ENCODE measurements around the gene MAPKAPK2.

The MAPKAPK2 gene

GRCh38 chr1:206699626-206700025 lies 14.9 kb downstream of the MAPKAPK2 start:
- Mint-ChIP-seq H3K27me3 (no peaks in the 10 kb centered on the region), H3K4me3 (no peak overlapping the region), H3K9me3 (no peaks in the 10 kb centered on the region), H3K4me1 (ENCODE audit: low read depth) (peaks cover 83% of the 10 kb centered on the region), H3K36me3 (ENCODE audit: low read depth) (peaks cover 44% of the 10 kb centered on the region), H3K27ac (no peak overlapping the region)

DNA sequence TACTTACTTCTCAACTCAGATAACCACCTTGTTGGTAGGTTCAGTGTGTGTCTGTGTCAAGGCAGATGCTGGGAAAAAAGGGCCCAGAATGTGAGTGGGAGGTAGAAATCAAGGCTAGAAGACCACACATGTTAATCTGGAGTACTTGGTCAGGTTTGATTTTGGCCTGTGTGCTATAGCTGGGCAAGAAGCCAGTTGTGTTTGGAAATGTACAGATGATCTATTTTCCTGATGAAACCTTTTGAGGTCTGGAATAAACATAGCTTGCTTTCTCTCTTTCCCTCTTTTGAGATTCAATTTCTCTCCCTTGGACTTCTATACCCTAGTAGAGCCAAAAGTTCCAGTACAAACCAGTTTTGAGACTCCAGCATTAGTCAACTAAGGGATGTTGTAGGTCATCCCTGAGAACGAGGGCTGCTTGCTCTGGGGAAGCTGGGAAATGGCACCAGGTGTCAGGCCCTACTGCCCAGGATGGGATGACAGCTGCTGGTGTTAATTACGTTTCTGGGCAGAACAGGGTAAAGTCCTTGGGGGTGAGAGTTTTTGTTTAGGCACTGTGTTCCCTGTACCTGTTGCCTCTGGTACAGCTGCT lies 15.8 kb downstream of the MAPKAPK2 start:
- Mint-ChIP-seq H3K4me1 (ENCODE audit: low read depth) (peaks cover 85% of the 10 kb centered on the region), H3K4me3 (no peak overlapping the region), H3K36me3 (ENCODE audit: low read depth) (peaks cover 38% of the 10 kb centered on the region)

DNA sequence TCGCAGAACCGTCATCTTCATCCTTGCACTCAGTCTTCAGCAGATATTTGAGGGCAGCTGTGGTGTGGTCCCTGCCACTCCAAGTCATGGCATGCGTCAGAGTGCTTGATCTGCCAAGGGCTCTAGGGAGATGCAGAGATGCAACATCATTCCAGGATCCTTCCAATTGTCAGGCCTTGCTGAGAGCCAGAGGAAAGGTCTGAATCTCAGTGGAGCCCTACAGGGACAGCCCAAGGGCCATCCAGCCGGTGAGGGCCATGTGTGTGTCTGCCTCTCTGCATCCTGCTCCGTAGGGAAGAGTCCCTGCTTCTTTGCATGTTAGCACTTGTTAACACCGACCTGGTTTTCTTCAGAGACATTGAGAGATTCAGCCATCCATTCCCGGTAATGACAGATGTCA lies 17.6 kb downstream of the MAPKAPK2 start:
- Mint-ChIP-seq H3K27ac (no peak overlapping the region), H3K4me1 (ENCODE audit: low read depth) (peaks cover 86% of the 10 kb centered on the region)

More for the DNA sequence above, 15.8 kb downstream of the MAPKAPK2 start:
- Mint-ChIP-seq H3K27me3 (no peaks in the 10 kb centered on the region), H3K9me3 (no peaks in the 10 kb centered on the region), H3K27ac (no peak overlapping the region)

DNA sequence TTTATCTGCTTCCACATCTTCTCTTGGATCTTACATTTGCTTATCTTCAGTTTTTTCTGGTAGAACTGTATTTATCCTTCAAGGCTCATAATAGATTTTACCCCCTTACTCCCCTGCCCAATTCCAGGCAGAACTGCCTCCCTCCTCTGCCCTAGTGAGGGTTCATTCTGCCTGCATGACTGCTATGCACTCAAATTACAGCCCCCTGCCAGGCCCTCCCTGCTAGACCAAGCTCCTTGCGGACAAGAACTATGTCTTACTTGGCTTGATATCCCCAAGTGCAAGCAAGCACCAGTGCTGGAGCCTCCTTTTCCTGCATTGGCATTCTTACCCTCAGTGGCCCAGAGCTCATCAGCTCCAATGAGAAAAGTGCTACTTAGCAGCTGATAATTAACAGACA lies 18.1 kb downstream of the MAPKAPK2 start:
- H3K27ac Mint-ChIP-seq = peak overlapping the region; percentile 42
- H3K4me1 Mint-ChIP-seq (ENCODE audit: low read depth) = peaks cover 86% of the 10 kb centered on the region
- H3K27me3 Mint-ChIP-seq = no peaks in the 10 kb centered on the region
- peaks cover 19% of the 10 kb centered on the region for H3K36me3 Mint-ChIP-seq (ENCODE audit: low read depth)
- no peak overlapping the region for H3K4me3 Mint-ChIP-seq
- H3K9me3 Mint-ChIP-seq = no peaks in the 10 kb centered on the region

More for the DNA sequence above, 17.6 kb downstream of the MAPKAPK2 start:
- peaks cover 24% of the 10 kb centered on the region for H3K36me3 Mint-ChIP-seq (ENCODE audit: low read depth)
- H3K4me3 Mint-ChIP-seq = no peak overlapping the region
- no peaks in the 10 kb centered on the region for H3K9me3 Mint-ChIP-seq
- no peaks in the 10 kb centered on the region for H3K27me3 Mint-ChIP-seq

GRCh38 chr1:206703661-206704060 lies 19.0 kb downstream of the MAPKAPK2 start:
- Mint-ChIP-seq H3K4me3 (peak overlapping the region; percentile 62), H3K4me1 (ENCODE audit: low read depth) (peaks cover 87% of the 10 kb centered on the region), H3K9me3 (no peaks in the 10 kb centered on the region), H3K27ac (peak overlapping the region; percentile 76), H3K27me3 (no peaks in the 10 kb centered on the region), H3K36me3 (ENCODE audit: low read depth) (peaks cover 13% of the 10 kb centered on the region)

- no peaks in the 10 kb centered on the region for H3K9me3 Mint-ChIP-seq
- peaks cover 15% of the 10 kb centered on the region for H3K36me3 Mint-ChIP-seq (ENCODE audit: low read depth)
- H3K27me3 Mint-ChIP-seq = no peaks in the 10 kb centered on the region
- peak overlapping the region; percentile 62 for H3K4me3 Mint-ChIP-seq
- H3K27ac Mint-ChIP-seq = peak overlapping the region; percentile 76
- peaks cover 87% of the 10 kb centered on the region for H3K4me1 Mint-ChIP-seq (ENCODE audit: low read depth)
Observed at GRCh38 chr1:206704226-206704625, 19.5 kb downstream of the MAPKAPK2 start.

DNA sequence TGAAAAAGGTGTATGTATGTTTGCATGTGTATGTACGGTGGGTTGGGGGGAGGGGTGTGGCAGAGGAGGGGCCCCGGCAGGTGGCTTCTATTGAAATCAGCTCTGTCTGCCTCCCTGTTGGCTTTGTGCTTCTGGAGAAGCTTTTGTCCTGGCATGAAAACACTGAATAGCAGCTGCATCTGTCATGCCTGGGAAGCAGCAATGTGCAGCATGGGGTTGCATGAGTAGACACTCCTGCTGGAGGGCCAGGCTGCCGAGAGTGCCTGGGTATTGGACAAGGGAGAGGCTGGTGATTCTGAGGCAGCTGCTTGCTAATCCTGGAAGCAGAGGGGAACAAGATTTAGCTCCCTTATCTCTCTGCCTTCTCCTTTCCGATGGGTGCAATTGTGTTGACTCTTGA lies 20.5 kb downstream of the MAPKAPK2 start:
- Mint-ChIP-seq H3K36me3 (ENCODE audit: low read depth) (peaks cover 17% of the 10 kb centered on the region), H3K9me3 (no peaks in the 10 kb centered on the region), H3K27ac (peak overlapping the region; percentile 79), H3K4me1 (ENCODE audit: low read depth) (peaks cover 87% of the 10 kb centered on the region), H3K27me3 (no peaks in the 10 kb centered on the region), H3K4me3 (peak overlapping the region; percentile 48)

- H3K27ac Mint-ChIP-seq = peak overlapping the region; percentile 79
- no peaks in the 10 kb centered on the region for H3K9me3 Mint-ChIP-seq
- H3K4me3 Mint-ChIP-seq = peak overlapping the region; percentile 48
- peaks cover 93% of the 10 kb centered on the region for H3K4me1 Mint-ChIP-seq (ENCODE audit: low read depth)
- H3K36me3 Mint-ChIP-seq (ENCODE audit: low read depth) = peaks cover 22% of the 10 kb centered on the region
- H3K27me3 Mint-ChIP-seq = no peaks in the 10 kb centered on the region
Observed at GRCh38 chr1:206705726-206706297, 21.1 kb downstream of the MAPKAPK2 start.

DNA sequence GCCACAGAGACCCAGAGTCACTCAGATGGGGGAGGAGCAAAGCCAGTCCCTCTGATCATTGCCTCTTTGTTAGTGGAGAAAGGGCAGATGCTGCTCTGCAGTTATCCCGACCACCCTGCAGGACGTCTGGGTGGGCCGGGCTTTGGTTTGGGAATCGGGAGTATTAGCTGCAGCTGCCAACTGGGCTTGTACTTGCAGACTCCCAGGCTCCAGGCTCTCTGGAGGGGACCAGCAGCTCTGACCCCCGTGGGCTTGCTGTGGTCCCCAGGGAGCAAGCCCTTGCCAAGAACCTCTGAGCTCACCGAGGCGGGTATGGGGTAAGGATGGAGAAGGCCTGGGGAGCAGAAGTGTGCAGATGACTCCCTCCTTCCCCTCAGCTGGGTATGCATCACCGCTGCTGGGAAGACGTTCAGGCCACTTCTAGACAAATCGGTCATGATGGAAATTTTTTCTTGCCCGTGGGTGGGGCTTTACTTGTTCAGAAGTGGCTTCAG lies 21.6 kb downstream of the MAPKAPK2 start:
- H3K27me3 Mint-ChIP-seq = no peaks in the 10 kb centered on the region
- peaks cover 92% of the 10 kb centered on the region for H3K4me1 Mint-ChIP-seq (ENCODE audit: low read depth)
- H3K36me3 Mint-ChIP-seq (ENCODE audit: low read depth) = peaks cover 24% of the 10 kb centered on the region
- peak overlapping the region; percentile 81 for H3K27ac Mint-ChIP-seq
- H3K9me3 Mint-ChIP-seq = no peaks in the 10 kb centered on the region
- no peak overlapping the region for H3K4me3 Mint-ChIP-seq

DNA sequence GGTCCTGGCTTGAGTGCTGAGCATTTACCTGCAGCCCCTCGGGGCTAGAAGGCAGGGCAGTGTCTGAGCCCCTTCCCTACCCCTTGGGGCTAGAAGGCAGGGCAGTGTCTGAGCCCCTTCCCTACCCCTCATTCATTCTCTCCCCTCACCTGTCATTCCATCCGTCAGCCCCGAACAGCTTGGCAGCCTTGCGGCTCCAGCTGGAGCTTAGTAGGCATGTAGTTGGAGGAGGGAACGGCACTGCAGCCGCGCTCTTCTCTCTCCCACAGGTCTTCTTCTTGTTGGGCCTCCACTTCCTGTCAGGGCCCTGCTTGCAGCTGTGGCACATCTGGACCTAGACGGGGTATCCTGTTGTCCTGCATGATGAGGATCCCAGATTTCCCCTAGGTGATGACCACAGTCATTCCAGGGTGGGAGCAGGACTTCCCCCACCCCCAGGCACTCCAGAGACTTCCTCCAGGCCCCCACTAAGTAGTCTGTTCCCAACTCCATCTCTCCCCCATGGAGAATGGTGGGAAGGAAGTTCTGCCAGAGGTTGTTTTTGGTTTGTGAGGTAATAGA lies 22.2 kb downstream of the MAPKAPK2 start:
- Mint-ChIP-seq H3K27ac (peak overlapping the region; percentile 81), H3K36me3 (ENCODE audit: low read depth) (peaks cover 24% of the 10 kb centered on the region), H3K27me3 (no peaks in the 10 kb centered on the region), H3K4me3 (peak overlapping the region; percentile 33), H3K9me3 (no peaks in the 10 kb centered on the region), H3K4me1 (ENCODE audit: low read depth) (peaks cover 94% of the 10 kb centered on the region)

GRCh38 chr1:206708058-206708457 lies 23.4 kb downstream of the MAPKAPK2 start:
- H3K4me3 Mint-ChIP-seq = peak overlapping the region; percentile 5
- no peaks in the 10 kb centered on the region for H3K27me3 Mint-ChIP-seq
- H3K36me3 Mint-ChIP-seq (ENCODE audit: low read depth) = peaks cover 14% of the 10 kb centered on the region
- no peaks in the 10 kb centered on the region for H3K9me3 Mint-ChIP-seq
- H3K27ac Mint-ChIP-seq = peak overlapping the region; percentile 56
- H3K4me1 Mint-ChIP-seq (ENCODE audit: low read depth) = peaks cover 93% of the 10 kb centered on the region

- Mint-ChIP-seq H3K27me3 (no peaks in the 10 kb centered on the region), H3K36me3 (ENCODE audit: low read depth) (peaks cover 14% of the 10 kb centered on the region), H3K4me1 (ENCODE audit: low read depth) (peaks cover 93% of the 10 kb centered on the region), H3K27ac (no peak overlapping the region), H3K4me3 (no peak overlapping the region), H3K9me3 (no peaks in the 10 kb centered on the region)
Observed at GRCh38 chr1:206708882-206709281, 24.2 kb downstream of the MAPKAPK2 start.

DNA sequence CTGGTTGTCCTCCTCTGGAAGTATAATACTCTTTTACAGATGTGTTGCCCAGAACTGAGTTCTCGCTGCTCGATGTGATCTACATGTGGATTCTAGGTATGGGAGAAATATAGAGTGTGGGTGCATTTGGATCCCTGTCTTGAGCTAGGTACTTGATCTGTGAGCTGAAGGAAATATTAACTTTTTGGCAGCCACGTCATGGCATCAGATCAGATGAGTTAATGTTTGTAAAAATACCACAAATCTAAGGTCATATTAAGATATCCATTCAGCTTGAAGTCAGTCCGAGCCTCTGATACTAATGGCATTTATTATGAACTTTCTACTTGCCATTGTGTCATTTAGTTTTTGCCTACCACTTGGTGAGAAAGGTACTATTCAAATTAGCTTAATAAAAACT lies 24.6 kb downstream of the MAPKAPK2 start:
- Mint-ChIP-seq H3K27ac (no peak overlapping the region), H3K4me1 (ENCODE audit: low read depth) (peaks cover 93% of the 10 kb centered on the region), H3K9me3 (no peaks in the 10 kb centered on the region), H3K4me3 (no peak overlapping the region), H3K36me3 (ENCODE audit: low read depth) (peaks cover 14% of the 10 kb centered on the region), H3K27me3 (no peaks in the 10 kb centered on the region)

DNA sequence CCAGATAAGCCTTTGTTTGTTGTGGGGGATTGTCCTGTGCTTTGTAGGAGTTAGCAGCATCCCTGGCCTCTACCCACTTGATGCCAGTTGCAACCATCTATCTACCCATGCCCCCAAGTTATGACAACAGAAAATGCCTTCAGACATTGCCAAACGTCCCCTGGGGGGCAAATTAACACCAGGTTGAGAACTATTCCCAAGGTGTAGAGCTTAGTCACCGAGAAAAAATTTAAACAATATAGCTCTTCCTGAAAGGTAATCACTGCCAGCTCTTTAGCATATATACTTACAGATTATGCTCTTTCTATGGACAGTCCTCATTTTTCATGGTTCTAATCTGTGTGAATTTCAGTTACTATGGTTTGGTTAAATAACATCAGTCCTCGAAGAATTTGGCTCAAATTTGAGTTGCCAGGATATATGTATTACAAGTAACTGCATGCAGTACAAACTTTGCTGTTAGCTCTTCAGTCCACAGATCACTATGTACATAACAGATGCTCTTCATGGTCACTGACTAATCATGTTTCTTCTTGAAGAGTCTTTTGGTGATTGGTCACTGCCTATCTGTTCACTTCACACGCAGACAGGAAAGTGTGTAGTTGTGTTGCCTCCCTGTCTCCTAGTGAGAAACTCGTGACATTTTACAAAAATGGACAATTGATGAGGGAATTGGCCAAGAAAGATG lies 25.2 kb downstream of the MAPKAPK2 start:
- Mint-ChIP-seq H3K4me1 (ENCODE audit: low read depth) (peaks cover 93% of the 10 kb centered on the region), H3K27me3 (no peaks in the 10 kb centered on the region), H3K9me3 (no peaks in the 10 kb centered on the region), H3K27ac (no peak overlapping the region), H3K36me3 (ENCODE audit: low read depth) (peaks cover 14% of the 10 kb centered on the region), H3K4me3 (no peak overlapping the region)

GRCh38 chr1:206710460-206710823 lies 25.7 kb downstream of the MAPKAPK2 start:
- Mint-ChIP-seq H3K36me3 (ENCODE audit: low read depth) (peaks cover 14% of the 10 kb centered on the region), H3K4me3 (no peak overlapping the region), H3K4me1 (ENCODE audit: low read depth) (peaks cover 93% of the 10 kb centered on the region), H3K27me3 (no peaks in the 10 kb centered on the region), H3K27ac (no peak overlapping the region), H3K9me3 (no peaks in the 10 kb centered on the region)
